Epidermal melanocyte (primary cell): Measurements from ENCODE around the gene SLC6A12.

Source experiments
- DNase-seq: peaks from one replicate; pipeline ENCODE4 v3.0.0; 2011; ENCODE audit warnings: low spot score; ENCODE audit not compliant: insufficient read length

The SLC6A12 gene

DNA sequence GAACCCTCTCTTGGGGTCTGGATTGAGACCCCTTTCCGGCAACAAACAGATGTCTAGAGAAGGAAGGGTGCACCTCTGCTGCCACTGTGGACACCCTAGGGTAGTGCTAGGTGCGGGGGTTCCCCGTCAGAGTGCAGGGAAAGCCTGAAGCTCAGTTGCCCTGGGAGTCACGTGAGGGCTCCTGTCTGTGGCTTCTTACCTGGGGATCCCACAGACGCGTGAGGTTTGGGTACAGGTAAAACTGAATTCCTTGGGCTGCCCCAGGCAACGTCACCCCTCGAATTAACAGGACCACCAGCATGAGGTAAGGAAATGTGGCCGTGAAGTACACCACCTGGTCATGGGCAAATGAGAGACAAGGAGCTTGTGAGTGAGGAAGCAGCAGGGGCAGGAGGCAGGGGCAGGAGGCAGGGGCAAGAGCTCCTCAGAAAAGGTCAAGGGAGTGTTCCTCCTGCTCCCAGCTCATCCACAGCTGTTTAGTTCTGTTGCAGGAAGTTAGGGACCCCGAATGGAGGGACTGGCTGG, 21.0 kb upstream of the SLC6A12 start:
- no peak for DNase-seq

GRCh38 chr12:234019-234418, 20.1 kb upstream of the SLC6A12 start:
- DNase-seq, result no peak

GRCh38 chr12:233615-233968, 19.6 kb upstream of the SLC6A12 start:
- DNase-seq, result no peak

DNA sequence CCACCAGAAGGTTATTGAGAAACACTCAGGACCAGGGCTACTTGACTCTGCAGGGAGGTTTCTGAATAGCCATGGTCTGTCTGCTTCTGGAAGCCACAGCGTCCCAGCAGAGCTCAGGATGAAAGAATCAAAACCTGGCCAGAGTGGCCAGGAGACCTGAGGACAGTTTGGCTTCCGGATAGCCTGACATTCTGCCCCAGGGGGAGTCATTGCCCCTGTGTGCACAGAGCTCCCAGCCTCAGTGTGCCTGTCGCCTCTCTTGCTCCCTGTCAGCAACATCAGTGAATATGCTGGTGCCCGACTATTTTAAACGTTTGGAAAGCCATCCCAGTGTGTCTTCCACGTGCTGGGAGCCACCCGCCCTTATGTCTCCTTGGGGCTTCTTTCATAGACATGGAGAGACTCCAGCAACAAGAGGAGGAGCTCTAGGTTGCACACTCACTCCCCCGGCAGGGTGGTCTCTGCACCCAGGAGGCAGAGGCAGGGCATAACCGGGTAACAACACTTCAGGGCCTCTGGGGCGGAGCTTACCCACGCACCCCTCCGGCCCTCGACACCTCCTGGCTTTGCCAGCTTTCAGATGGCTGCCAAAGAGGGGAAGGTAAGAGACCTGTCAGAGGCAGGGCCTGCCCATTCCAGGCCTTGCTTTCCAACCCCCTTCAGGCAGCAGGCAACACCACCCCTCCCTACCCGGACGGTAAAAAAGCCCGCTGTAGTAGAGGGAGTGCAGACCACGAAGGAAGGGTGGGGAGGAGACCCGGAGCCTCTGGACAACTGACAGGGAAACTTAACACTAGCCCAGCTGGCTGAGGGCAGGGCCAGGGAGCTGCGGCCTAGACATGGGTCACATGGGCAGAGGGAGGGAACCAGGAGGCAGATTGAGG, 19.0 kb upstream of the SLC6A12 start:
- no peak for DNase-seq

DNA sequence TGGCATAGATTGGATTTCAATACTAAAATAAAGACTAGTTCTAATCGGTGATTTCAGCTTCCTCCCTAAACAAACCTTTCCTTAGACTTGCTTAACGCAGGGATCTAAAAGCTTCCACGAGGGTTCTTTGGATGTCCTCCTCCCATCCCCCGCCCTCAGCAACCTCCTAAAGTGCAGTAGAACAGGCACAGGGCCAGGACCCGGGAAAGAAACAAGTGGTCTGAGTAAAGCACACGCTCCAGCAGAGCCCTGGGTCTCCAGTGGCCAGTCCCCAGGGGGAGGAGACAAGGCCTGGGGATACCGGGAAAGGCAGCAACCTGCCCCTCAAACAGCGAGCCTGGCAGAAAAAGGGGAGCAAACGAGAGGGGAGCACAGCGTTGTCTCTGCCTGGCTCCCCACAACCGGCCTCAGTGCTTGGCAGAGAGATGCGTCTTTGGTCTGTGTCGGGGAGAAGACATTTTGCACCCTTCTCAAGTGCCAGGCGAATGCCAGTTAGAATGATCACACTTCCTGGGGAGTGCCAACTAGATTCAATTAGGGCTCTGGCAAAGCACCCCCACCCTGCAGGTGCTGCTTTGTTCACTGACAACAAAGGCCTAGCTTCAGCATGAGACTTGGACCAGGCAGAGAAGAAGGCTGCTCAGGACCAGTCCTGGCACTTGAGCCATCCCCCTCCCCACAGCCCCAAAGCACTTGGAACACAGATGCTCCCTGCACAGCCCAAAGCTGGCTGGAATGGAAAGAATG, 17.1 kb upstream of the SLC6A12 start:
- no peak for DNase-seq

DNA sequence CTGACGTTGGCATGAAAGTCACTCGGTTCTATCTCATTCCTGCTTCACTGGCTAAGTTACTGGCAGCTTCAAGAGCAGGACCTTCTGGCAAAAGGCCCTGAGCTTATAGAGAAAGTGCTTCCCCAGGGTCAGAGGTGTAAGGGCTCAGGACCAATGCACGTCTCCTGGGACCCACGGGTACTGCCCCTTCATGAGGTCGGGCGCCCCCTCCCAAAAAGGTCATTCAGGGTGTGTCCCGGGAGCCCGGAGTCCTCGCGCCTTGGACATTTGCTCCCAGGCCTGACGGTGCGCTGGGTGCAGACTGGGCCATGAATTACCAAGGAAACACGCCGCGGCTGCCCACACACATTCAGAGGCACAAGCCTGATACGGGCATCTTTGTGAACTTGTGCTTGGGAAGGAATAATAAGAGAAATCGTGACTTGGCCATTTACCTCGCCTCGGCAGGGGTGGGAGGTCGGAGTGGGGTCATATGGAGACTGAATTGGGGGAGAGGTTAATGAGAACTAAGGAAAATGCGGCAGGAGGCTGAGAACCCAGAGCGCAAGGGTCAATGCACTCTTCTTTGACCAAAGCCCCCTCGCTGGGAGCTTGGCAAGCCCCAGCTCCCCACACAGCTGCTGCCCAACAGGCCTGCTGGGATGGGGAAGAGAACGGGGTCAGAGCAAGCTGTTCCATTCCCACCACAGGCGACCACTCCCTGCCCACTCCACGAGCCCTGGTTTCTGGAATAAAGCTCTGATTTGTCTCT, 15.7 kb upstream of the SLC6A12 start:
- no peak for DNase-seq

GRCh38 chr12:228846-229200, 14.9 kb upstream of the SLC6A12 start:
- DNase-seq, result no peak

GRCh38 chr12:227923-228845, 14.2 kb upstream of the SLC6A12 start:
- DNase-seq, result no peak

DNA sequence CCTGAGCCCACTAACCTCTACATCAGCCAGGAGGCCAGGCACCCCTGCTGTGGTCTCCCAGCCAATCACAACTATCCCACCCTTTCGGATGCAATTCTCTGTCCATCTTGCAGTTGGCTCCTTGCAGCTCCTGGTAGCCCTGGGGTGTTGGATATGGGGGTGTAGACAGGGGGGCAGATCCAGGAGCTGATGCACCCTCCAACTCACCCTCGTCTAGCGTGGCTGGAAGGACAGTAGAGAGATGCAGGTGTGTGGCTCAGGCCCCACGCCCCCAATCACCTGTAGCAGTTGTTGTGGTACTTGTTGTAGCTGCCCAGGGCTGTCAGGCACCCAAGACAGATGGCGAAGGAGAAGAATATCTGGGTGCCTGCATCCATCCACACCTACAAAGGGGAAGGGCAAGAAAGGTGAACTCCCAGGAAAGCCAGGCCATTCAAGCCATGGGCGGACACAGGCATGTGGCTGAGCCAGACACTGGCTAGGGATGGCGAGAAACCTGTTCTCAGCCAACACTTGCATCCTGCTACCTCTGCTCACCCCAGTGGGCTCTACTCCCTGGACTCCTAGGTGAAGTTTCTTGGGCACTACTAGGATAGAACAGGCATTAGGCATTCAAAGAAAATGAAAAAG, 13.4 kb upstream of the SLC6A12 start:
- DNase-seq, result no peak

- no peak for DNase-seq
Measured at GRCh38 chr12:226401-226800, 12.4 kb upstream of the SLC6A12 start.

- DNase-seq, result no peak
Measured at GRCh38 chr12:225012-225411, 11.1 kb upstream of the SLC6A12 start.

- DNase-seq, result no peak
Measured at GRCh38 chr12:224330-224729, 10.4 kb upstream of the SLC6A12 start.

DNA sequence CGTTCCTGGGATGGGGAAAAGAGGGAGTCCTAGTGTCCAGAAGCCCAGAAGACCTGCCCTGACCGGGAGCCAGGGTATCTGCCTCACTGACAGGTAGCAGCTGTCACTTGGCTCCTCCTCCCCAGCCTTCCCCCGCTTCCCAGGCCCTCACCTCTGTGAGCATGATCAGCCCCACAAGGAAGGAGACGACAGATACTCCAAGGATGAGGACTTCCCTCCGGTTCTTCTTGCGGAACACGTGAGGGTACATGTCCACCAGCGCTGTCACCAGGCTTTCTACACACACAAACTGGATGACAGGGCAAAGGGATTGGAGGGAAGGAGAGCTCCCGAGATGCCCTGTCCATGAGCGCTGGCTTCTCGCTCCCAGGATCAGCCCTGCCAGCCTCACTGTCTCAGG, 9.9 kb upstream of the SLC6A12 start:
- DNase-seq, result no peak

GRCh38 chr12:221736-222135, 7.8 kb upstream of the SLC6A12 start:
- no peak for DNase-seq

- no peak for DNase-seq
Measured at GRCh38 chr12:220946-221550, 7.1 kb upstream of the SLC6A12 start.

DNA sequence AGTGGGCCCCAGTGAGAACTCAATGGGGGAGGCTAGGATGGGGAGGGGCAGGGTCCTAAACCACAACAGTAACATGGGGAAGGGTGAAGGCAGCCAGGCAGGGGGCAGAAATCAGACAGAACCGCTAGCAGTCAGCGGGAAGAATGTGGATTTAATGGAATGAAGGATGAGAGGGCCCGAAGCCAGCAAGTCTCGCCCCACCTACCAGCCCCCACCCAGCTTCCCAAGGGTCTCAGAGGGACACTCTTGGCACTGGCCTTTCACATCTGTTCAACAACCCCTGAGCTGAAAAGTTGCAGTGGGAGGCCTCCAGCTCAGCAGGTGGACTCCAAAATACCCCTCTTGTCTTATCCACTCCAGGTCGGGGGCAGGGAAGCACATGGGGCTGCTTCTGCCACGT, 6.5 kb upstream of the SLC6A12 start:
- no peak for DNase-seq

- no peak for DNase-seq
Measured at GRCh38 chr12:219891-220352, 6.0 kb upstream of the SLC6A12 start.

DNA sequence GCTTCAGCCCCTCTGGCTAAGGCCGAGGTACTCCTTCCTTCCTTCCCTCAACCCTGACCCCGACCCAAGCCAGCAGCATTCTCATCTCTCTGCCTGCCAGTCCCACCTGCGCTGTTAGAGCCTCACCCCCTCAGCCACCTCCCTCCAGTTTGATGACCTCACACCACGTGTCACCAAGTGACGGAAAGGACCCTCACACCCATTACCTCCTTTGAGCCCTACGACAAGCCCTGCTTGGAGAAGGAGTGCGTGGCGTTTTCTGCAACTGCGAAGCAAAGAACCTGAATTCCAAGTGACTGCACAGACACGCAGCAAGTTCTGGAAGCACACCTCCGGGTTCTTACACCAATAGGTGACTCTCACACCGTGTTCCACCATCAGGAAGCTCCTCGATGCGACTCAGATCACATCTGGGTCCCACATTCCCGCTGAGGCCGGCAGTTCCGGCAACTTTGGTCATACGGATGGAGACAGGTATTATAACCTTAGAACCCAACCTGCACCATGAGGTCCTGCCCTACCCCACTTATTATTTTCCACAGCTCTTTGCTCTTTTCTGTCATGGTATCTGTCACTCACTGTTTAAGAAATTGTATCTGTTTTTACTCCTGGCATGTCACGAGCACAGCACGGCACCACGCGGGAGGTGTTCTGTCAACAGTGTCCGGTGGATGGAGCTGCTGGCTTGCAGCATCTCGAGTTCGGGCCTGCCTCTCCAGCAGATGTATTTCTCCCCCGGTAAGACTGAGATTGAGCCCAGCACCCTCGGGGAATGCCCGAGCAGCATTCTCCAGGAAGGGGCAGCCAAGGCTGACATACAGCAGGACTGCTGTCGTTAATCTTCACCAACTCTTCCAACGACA, 5.0 kb upstream of the SLC6A12 start:
- no peak for DNase-seq

DNA sequence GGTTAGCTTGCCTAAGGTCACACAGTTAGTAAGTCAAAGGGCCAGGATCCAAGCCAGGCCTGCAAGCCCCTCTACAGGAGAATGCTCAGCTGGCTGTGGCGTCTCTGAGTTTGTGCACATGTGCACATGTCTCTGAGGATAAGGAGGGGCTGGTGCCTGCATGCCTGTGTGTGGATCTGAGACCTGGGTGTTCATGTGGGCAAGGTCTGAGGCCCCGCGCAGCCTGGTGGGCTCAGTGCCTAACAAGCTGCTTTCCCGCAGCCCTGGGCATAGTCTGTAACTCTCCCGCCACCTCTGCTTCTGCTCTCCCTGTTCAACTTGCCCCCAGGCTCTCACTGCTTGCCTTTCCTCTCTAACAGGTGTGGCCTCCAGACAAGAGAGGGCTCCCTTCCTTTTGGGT, 4.3 kb upstream of the SLC6A12 start:
- DNase-seq, result no peak
